Measurements from ENCODE around the gene CDHR3.

GRCh38 chr7:106064316-106064715 is 101.3 kb downstream of the CDHR3 start:
- TF ChIP-seq EZH2 (IDR thresholded peaks at IDR 0.05), result no peak
- TF ChIP-seq CTCF (IDR thresholded peaks at IDR 0.05), result no peak
- TF ChIP-seq EZH2phosphoT487 (IDR thresholded peaks at IDR 0.05), result no peak

All from neural progenitor cell (in vitro differentiated cells).